ENCODE data around the gene DAP.
"Not testable (repeated sequence)": the region's sequence is repeated elsewhere in the genome, so short reads cannot be mapped to it uniquely, and the experiment has no call there.

DAP gene

GRCh38 chr5:10639846-10640368 lies 121.1 kb downstream of the DAP start:
- H3K9me3 Mint-ChIP-seq: peaks cover 5% of the 10 kb centered on the region
- DNase-seq (ENCODE audit: low spot score in 2 of 2) (no peak), ATAC-seq (no peak)
- H3K27ac Mint-ChIP-seq: peak overlapping the region; percentile 8
- H3K4me1 Mint-ChIP-seq: peaks cover 47% of the 10 kb centered on the region
- peaks cover 22% of the 10 kb centered on the region for H3K36me3 Mint-ChIP-seq
- H3K4me3 Mint-ChIP-seq: no peak overlapping the region

DNA sequence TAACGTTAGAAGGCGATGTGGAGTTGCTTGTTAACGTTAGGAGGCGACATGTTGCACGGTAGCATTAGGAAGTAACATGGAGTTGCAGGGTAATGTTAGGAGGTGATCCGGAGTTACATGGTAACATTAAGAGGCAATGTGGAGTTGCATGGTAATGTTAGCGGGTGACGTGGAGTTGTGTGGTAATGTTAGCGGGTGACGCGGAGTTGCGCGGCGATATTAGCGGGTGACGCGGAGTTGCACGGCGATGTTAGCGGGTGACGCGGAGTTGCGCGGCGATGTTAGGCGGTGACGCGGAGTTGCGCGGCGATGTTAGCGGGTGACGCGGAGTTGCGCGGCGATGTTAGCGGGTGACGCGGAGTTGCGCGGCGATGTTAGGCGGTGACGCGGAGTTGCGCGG lies 122.3 kb downstream of the DAP start:
- not testable (repeated sequence) for ATAC-seq; DNase-seq (ENCODE audit: low spot score in 2 of 2); H3K9me3 Mint-ChIP-seq; H3K4me3 Mint-ChIP-seq
- peaks cover 27% of the 10 kb centered on the region for H3K36me3 Mint-ChIP-seq
- peaks cover 51% of the 10 kb centered on the region for H3K4me1 Mint-ChIP-seq
- H3K27ac Mint-ChIP-seq: peak overlapping the region; percentile 35

- peaks cover 5% of the 10 kb centered on the region for H3K9me3 Mint-ChIP-seq
- peak overlapping the region; percentile 35 for H3K27ac Mint-ChIP-seq
- no peak for DNase-seq (ENCODE audit: low spot score in 2 of 2)
- ATAC-seq: no peak
- peaks cover 58% of the 10 kb centered on the region for H3K4me1 Mint-ChIP-seq
- H3K4me3 Mint-ChIP-seq: no peak overlapping the region
- H3K36me3 Mint-ChIP-seq: peaks cover 32% of the 10 kb centered on the region
Measured at GRCh38 chr5:10637944-10638343, 123.1 kb downstream of the DAP start.

GRCh38 chr5:10636363-10637142 lies 124.5 kb downstream of the DAP start:
- H3K9me3 Mint-ChIP-seq: peaks cover 5% of the 10 kb centered on the region
- DNase-seq (ENCODE audit: low spot score in 2 of 2) (no peak), ATAC-seq (no peak)
- peaks cover 61% of the 10 kb centered on the region for H3K4me1 Mint-ChIP-seq
- peak overlapping the region; percentile 96 for H3K27ac Mint-ChIP-seq
- H3K4me3 Mint-ChIP-seq: peak overlapping the region; percentile 78
- peaks cover 43% of the 10 kb centered on the region for H3K36me3 Mint-ChIP-seq

GRCh38 chr5:10635867-10636350 lies 125.1 kb downstream of the DAP start:
- ATAC-seq: peak; percentile 45
- Mint-ChIP-seq H3K4me3 (peak overlapping the region; percentile 78), H3K4me1 (peaks cover 67% of the 10 kb centered on the region), H3K36me3 (peaks cover 43% of the 10 kb centered on the region), H3K9me3 (peaks cover 5% of the 10 kb centered on the region), H3K27ac (peak overlapping the region; percentile 96)
- peak in 1 of 2 donors; percentile 63 for DNase-seq (ENCODE audit: low spot score in 2 of 2)

- Mint-ChIP-seq H3K4me1 (peaks cover 73% of the 10 kb centered on the region), H3K4me3 (peak overlapping the region; percentile 78), H3K36me3 (peaks cover 42% of the 10 kb centered on the region), H3K27ac (peak overlapping the region; percentile 96), H3K9me3 (peaks cover 5% of the 10 kb centered on the region)
- ATAC-seq (peak; percentile 90), DNase-seq (ENCODE audit: low spot score in 2 of 2) (peak; percentile 48 to 83)
Measured at GRCh38 chr5:10635257-10635866, 125.7 kb downstream of the DAP start.

- Mint-ChIP-seq H3K4me1 (peaks cover 81% of the 10 kb centered on the region), H3K9me3 (peaks cover 8% of the 10 kb centered on the region), H3K36me3 (peaks cover 36% of the 10 kb centered on the region), H3K4me3 (peak overlapping the region; percentile 78), H3K27ac (peak overlapping the region; percentile 96)
- DNase-seq (ENCODE audit: low spot score in 2 of 2) (no peak), ATAC-seq (no peak)
Measured at GRCh38 chr5:10634562-10634961, 126.5 kb downstream of the DAP start.

- Mint-ChIP-seq H3K9me3 (peaks cover 10% of the 10 kb centered on the region), H3K27ac (peak overlapping the region; percentile 96), H3K4me3 (peak overlapping the region; percentile 78), H3K36me3 (peaks cover 36% of the 10 kb centered on the region), H3K4me1 (peaks cover 86% of the 10 kb centered on the region)
- ATAC-seq (no peak), DNase-seq (ENCODE audit: low spot score in 2 of 2) (no peak)
Measured at GRCh38 chr5:10634050-10634449, 127.0 kb downstream of the DAP start.

DNA sequence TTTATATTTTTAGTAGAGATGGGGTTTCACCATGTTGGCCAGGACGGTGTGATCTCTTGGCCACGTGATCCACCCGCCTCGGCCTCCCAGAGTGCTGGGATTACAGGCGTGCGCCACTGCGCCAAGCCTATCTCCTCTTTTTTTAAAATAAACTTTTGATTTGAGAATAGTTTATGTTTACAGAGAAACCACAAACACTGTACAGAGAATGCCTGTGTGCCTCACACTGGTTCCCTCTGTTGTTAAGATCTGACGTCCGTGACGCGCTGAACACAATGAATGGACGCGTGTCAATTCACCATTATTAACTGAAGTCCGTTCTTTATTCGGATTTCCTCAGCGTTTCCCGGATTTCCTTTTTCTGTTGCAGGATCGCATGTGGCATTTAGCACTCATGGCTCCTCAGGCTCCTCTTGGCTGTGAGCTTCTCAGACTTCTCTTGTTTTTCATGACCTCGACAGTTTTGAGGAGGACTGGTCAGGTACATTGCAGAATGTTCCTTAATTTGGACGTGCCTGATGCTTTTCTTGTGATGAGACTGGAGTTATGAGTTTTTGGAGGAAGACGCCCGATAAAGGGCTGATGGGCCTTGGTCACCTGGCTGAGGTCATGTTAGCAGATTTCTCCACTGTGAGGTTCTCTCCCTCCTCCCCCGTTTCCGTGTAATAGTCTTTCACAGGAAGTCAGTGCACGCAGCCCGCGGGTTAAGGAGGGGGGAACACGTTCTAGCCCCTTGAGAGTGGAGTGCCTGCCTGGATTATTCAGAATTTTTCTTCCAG lies 127.6 kb downstream of the DAP start:
- DNase-seq (ENCODE audit: low spot score in 2 of 2) (peak in 1 of 2 donors; percentile 77), ATAC-seq (no peak)
- H3K4me3 Mint-ChIP-seq: peak overlapping the region; percentile 78
- peaks cover 7% of the 10 kb centered on the region for H3K9me3 Mint-ChIP-seq
- H3K4me1 Mint-ChIP-seq: peaks cover 88% of the 10 kb centered on the region
- peak overlapping the region; percentile 96 for H3K27ac Mint-ChIP-seq
- peaks cover 32% of the 10 kb centered on the region for H3K36me3 Mint-ChIP-seq

GRCh38 chr5:10632110-10632761 lies 128.8 kb downstream of the DAP start:
- Mint-ChIP-seq H3K36me3 (peaks cover 30% of the 10 kb centered on the region), H3K4me3 (peak overlapping the region; percentile 78), H3K9me3 (peaks cover 5% of the 10 kb centered on the region), H3K4me1 (peaks cover 93% of the 10 kb centered on the region), H3K27ac (peak overlapping the region; percentile 96)
- DNase-seq (ENCODE audit: low spot score in 2 of 2) (peak; percentile 52 to 86), ATAC-seq (peak; percentile 76)

DNA sequence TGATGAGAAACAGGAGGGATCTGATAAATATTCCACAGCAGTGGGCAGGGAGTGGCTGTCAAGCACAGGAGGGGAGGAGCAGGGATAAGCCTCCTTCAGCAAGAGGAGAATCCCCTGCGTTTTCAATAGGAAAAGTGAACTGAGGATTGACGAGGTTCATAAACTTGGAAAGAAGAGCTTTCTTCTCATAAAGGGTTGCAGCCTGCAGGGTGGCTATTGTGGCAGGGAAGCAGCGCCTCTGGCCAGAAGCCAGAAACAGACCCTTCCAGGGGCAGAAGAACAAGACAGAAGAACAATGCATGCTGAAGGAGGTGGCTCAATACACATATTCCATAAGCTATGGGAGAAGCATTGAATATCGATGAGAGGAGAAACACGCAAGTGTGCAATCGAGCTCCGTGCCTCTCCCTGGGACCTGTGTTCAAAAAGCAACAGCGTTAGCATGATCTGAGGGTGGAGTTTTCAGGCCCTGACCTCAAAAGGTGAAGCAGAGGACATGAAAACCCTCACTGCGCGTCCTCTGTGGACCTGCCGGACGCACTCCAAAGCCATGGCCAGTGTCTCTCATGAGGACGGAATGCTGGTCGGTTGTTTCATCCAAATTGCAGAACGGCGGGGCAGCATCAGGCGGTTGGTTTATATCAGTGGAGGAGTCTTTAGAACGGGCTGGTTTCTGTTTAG lies 129.6 kb downstream of the DAP start:
- DNase-seq (ENCODE audit: low spot score in 2 of 2) (peak in 1 of 2 donors; percentile 54), ATAC-seq (no peak)
- Mint-ChIP-seq H3K36me3 (peaks cover 28% of the 10 kb centered on the region), H3K4me3 (peak overlapping the region; percentile 78), H3K4me1 (peaks cover 90% of the 10 kb centered on the region), H3K9me3 (peaks cover 5% of the 10 kb centered on the region), H3K27ac (peak overlapping the region; percentile 96)

DNA sequence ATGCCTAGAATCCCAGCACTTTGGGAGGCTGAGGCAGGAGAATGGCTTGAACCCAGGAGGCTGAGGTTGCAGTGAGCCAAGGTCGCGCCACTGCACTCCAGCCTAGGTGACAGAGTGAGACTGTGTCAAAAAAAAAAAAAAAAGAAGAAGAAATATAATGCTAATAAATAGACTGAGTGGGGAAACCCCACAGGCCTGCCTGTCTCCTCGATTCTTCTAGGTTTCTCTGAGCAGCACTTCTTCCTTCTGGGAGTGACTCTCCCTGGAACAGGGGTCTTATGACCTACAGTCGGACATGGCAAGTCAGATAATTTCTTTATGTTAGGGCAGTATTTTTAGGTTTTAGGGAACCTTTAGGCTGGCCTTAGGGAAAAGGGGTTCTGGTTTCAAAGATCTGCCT lies 130.3 kb downstream of the DAP start:
- ATAC-seq; H3K9me3 Mint-ChIP-seq; DNase-seq (ENCODE audit: low spot score in 2 of 2): not testable (repeated sequence)
- H3K4me1 Mint-ChIP-seq: peaks cover 83% of the 10 kb centered on the region
- peak overlapping the region; percentile 96 for H3K27ac Mint-ChIP-seq
- H3K36me3 Mint-ChIP-seq: peaks cover 22% of the 10 kb centered on the region
- H3K4me3 Mint-ChIP-seq: peak overlapping the region; percentile 78

DNA sequence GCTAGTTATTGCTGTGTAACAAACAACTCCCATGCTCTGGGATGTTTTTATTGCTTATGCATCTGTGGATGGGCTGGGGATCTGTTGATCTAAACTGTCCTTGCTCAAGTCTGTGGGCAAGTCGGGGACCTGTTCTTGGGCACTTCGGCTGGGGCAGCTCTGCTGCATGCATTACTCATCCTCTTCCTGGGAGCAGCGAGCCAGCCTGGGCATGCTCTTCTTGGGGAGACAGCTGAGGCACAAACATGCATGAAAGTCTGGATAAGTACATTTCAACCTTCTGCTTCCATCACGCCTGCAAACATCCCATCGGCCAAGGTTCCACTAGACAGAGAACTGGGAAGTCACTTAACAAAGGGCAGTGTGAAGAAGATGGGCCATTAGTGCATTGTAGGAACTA lies 130.9 kb downstream of the DAP start:
- Mint-ChIP-seq H3K9me3 (peaks cover 5% of the 10 kb centered on the region), H3K4me1 (peaks cover 77% of the 10 kb centered on the region), H3K27ac (no peak overlapping the region), H3K36me3 (peaks cover 22% of the 10 kb centered on the region), H3K4me3 (no peak overlapping the region)
- DNase-seq (ENCODE audit: low spot score in 2 of 2) (no peak), ATAC-seq (no peak)

- DNase-seq (ENCODE audit: low spot score in 2 of 2) (no peak), ATAC-seq (no peak)
- peaks cover 72% of the 10 kb centered on the region for H3K4me1 Mint-ChIP-seq
- H3K4me3 Mint-ChIP-seq: no peak overlapping the region
- H3K9me3 Mint-ChIP-seq: peaks cover 5% of the 10 kb centered on the region
- no peak overlapping the region for H3K27ac Mint-ChIP-seq
- H3K36me3 Mint-ChIP-seq: peaks cover 22% of the 10 kb centered on the region
Measured at GRCh38 chr5:10629682-10630081, 131.4 kb downstream of the DAP start.
